Left ventricle myocardium superior (tissue), 1 donor: ENCODE data around the gene KRTAP3-1. TPM values are rescaled to one million over a fixed set of nuclear protein-coding genes. Genes with fewer than 3 reads are reported as not detected.

Source experiments
- ATAC-seq: fragments of 200-7000 bp; cut with Tn5 transposase; one replicate; pipeline ENCODE4 v1.9.1; 2020; ENCODE audit warnings: mild to moderate bottlenecking, moderate library complexity
- DNase-seq: peaks from one replicate; pipeline ENCODE4 v3.0.0-alpha.2; 2020
- intact Hi-C: fragments of 100-400 bp; cut with micrococcal nuclease; formaldehyde crosslinking; loops from one replicate; pipeline ENCODE4 v1.11.0; 2022
- total RNA-seq: library from RNA; stranded (reverse); fragmentation: NEBNext Ultra II Directional; extraction: Animal tissue kit (Norgen Biotek cat#: 25700); gene quantifications from one replicate; pipeline ENCODE4 v1.2.1, GENCODE V29; 2021
- donor health status: DM: no; HTN: yes; CAD: no; lungs with severe emphysema.

KRTAP3-1 gene
- total RNA-seq, 1 donor from 2014 or later = not detected

- no peak for DNase-seq
- ATAC-seq = no peak
- intact Hi-C loops = no loop called here
Observed at GRCh38 chr17:40992666-40993065, 16.3 kb downstream of the KRTAP3-1 start.

- DNase-seq (no peak), ATAC-seq (no peak)
- intact Hi-C loops = no loop called here
Observed at GRCh38 chr17:40986920-40987319, 22.0 kb downstream of the KRTAP3-1 start.

GRCh38 chr17:40984226-40984625 lies 24.7 kb downstream of the KRTAP3-1 start, which contains the start of gene KRT40:
KRT40 (minus strand) TSS chr17:40984326; CDS start chr17:40984273, 53 bp downstream.
- DNase-seq = no peak
- intact Hi-C loops = no loop called here
- ATAC-seq = no peak

GRCh38 chr17:40981115-40981514 lies 27.8 kb downstream of the KRTAP3-1 start:
- ATAC-seq (no peak), DNase-seq (no peak)
- intact Hi-C loops = no loop called here

- ATAC-seq = no peak
- DNase-seq = no peak
- intact Hi-C loops = no loop called here
Observed at GRCh38 chr17:40980596-40980995, 28.3 kb downstream of the KRTAP3-1 start.

- intact Hi-C loops = no loop called here
- ATAC-seq (no peak), DNase-seq (no peak)
Observed at GRCh38 chr17:40980117-40980516, 28.8 kb downstream of the KRTAP3-1 start.

- ATAC-seq = no peak
- DNase-seq = no peak
- intact Hi-C loops = no loop called here
Observed at GRCh38 chr17:40978575-40979151, 30.3 kb downstream of the KRTAP3-1 start.

- intact Hi-C loops = no loop called here
- no peak for ATAC-seq
- DNase-seq = no peak
Observed at GRCh38 chr17:40975516-40975915, 33.4 kb downstream of the KRTAP3-1 start.

GRCh38 chr17:40974366-40974765 lies 34.6 kb downstream of the KRTAP3-1 start:
- ATAC-seq = no peak
- intact Hi-C loops = no loop called here
- DNase-seq = no peak

- intact Hi-C loops = loop anchor here (2.0 kb wide), 1 partner anchor 63 kb away; the partner anchor contains the start of gene KRTAP1-4
- ATAC-seq (no peak), DNase-seq (no peak)
Observed at GRCh38 chr17:40967582-40967981, 41.3 kb downstream of the KRTAP3-1 start.

- intact Hi-C loops = loop anchor here (2.0 kb wide), 1 partner anchor 64 kb away; the partner anchor contains the start of gene KRTAP1-4
- no peak for ATAC-seq
- DNase-seq = no peak
Observed at GRCh38 chr17:40966848-40967247, 42.1 kb downstream of the KRTAP3-1 start, which contains the start of gene KRT39. KRT39 (minus strand) TSS chr17:40966948; CDS start chr17:40966856, 92 bp downstream.

- no peak for ATAC-seq
- DNase-seq = no peak
- intact Hi-C loops = no loop called here
Observed at GRCh38 chr17:40963838-40964237, 45.1 kb downstream of the KRTAP3-1 start.

- ATAC-seq (no peak), DNase-seq (no peak)
- intact Hi-C loops = no loop called here
Observed at GRCh38 chr17:40962059-40962561, 46.8 kb downstream of the KRTAP3-1 start.

- ATAC-seq (no peak), DNase-seq (no peak)
- intact Hi-C loops = no loop called here
Observed at GRCh38 chr17:40961591-40961990, 47.3 kb downstream of the KRTAP3-1 start.

- ATAC-seq (no peak), DNase-seq (no peak)
- intact Hi-C loops = no loop called here
Observed at GRCh38 chr17:40960144-40960543, 48.8 kb downstream of the KRTAP3-1 start.

Other genes starting within 250 kb of the KRTAP3-1 start
- not detected for gene KRT26, start 236.9 kb downstream of the KRTAP3-1 start, total RNA-seq
- gene KRT27, start 226.6 kb downstream of the KRTAP3-1 start, total RNA-seq = not detected
- not detected for gene KRT28, start 209.2 kb downstream of the KRTAP3-1 start, total RNA-seq
- 51.3 TPM for gene KRT10, start 186.5 kb downstream of the KRTAP3-1 start, total RNA-seq
- gene KRT12, start 141.9 kb downstream of the KRTAP3-1 start, total RNA-seq = not detected
- gene KRT20, start 123.9 kb downstream of the KRTAP3-1 start, total RNA-seq = not detected
- gene KRT23, start 71.5 kb downstream of the KRTAP3-1 start, total RNA-seq = not detected
- gene KRT39, start 42.2 kb downstream of the KRTAP3-1 start, total RNA-seq = not detected
- gene KRT40, start 24.8 kb downstream of the KRTAP3-1 start, total RNA-seq = not detected
- gene KRTAP3-3, start 15.0 kb downstream of the KRTAP3-1 start, total RNA-seq = not detected
- not detected for gene KRTAP3-2, start 9.2 kb downstream of the KRTAP3-1 start, total RNA-seq
- not detected for gene KRTAP1-5, start 18.1 kb upstream of the KRTAP3-1 start, total RNA-seq
- gene KRTAP1-4, start 21.1 kb upstream of the KRTAP3-1 start, total RNA-seq = not detected
- not detected for gene KRTAP1-3, start 25.7 kb upstream of the KRTAP3-1 start, total RNA-seq
- gene KRTAP1-1, start 32.3 kb upstream of the KRTAP3-1 start, total RNA-seq = not detected
- not detected for gene KRTAP2-1, start 38.2 kb upstream of the KRTAP3-1 start, total RNA-seq
- gene KRTAP2-2, start 46.1 kb upstream of the KRTAP3-1 start, total RNA-seq = not detected
- gene KRTAP2-3, start 51.0 kb upstream of the KRTAP3-1 start, total RNA-seq = not detected
- not detected for gene KRTAP2-4, start 56.8 kb upstream of the KRTAP3-1 start, total RNA-seq
- gene KRTAP4-7, start 75.0 kb upstream of the KRTAP3-1 start, total RNA-seq = not detected
- gene KRTAP4-8, start 89.0 kb upstream of the KRTAP3-1 start, total RNA-seq = not detected
- not detected for gene KRTAP4-16, start 93.1 kb upstream of the KRTAP3-1 start, total RNA-seq
- gene KRTAP4-9, start 96.3 kb upstream of the KRTAP3-1 start, total RNA-seq = not detected
- gene KRTAP4-11, start 109.2 kb upstream of the KRTAP3-1 start, total RNA-seq = not detected
- not detected for gene KRTAP4-12, start 115.1 kb upstream of the KRTAP3-1 start, total RNA-seq
- gene KRTAP4-6, start 131.4 kb upstream of the KRTAP3-1 start, total RNA-seq = not detected
- gene KRTAP4-5, start 140.7 kb upstream of the KRTAP3-1 start, total RNA-seq = not detected
- not detected for gene KRTAP4-4, start 151.6 kb upstream of the KRTAP3-1 start, total RNA-seq
- not detected for gene KRTAP4-3, start 159.1 kb upstream of the KRTAP3-1 start, total RNA-seq
- not detected for gene KRTAP4-2, start 169.1 kb upstream of the KRTAP3-1 start, total RNA-seq
- gene KRTAP4-1, start 175.8 kb upstream of the KRTAP3-1 start, total RNA-seq = not detected
- gene KRTAP9-1, start 180.8 kb upstream of the KRTAP3-1 start, total RNA-seq = not detected
- gene KRTAP9-2, start 217.5 kb upstream of the KRTAP3-1 start, total RNA-seq = not detected
- not detected for gene KRTAP9-3, start 223.3 kb upstream of the KRTAP3-1 start, total RNA-seq
- not detected for gene KRTAP9-8, start 228.9 kb upstream of the KRTAP3-1 start, total RNA-seq
- gene KRTAP9-4, start 240.6 kb upstream of the KRTAP3-1 start, total RNA-seq = not detected
- gene KRTAP9-9, start 246.3 kb upstream of the KRTAP3-1 start, total RNA-seq = not detected